OCI-LY7 (cell line): Measurements from ENCODE around the gene GIMAP7.

ENCODE experiments used
- EZH2phosphoT487 ChIP-seq: fragments of 200-600 bp; sonication (generic); IDR thresholded peaks from 2 replicates; pipeline ENCODE4 v1.6.1; 2018; ENCODE audit warnings: low read depth, borderline replicate concordance, mild to moderate bottlenecking, mixed run types, antibody characterized with exemption, low read length, moderate library complexity, mixed read lengths
- TF ChIP-seq, protein P1 (sequence below): fragments of 200-600 bp; sonication (generic); conservative IDR thresholded peaks from 2 replicates; pipeline ENCODE4 v1.5.1; 2014; ENCODE audit warnings: mild to moderate bottlenecking, antibody characterized with exemption, low read length, moderate library complexity, mixed read lengths

DNA sequence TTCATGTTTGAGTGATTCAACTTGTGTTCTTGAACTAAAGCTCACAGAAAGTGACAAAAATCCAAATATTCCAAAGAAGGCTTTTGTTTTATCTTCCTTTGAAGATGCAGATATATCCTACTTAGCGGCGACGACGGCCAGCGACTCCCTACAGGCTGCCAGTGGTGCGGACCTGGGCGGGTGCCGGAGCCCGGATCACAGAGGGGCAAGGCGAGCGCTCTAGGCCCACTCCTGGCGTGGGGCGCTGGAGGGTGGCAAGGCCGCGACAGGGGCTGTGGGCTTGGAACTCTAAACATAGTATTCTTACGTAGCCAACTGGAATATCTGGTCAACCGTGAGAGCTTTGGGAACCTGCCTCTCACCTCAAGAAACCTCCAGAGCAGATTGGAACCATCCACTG is 914 bp upstream of the GIMAP7 start:
- TF ChIP-seq, protein P1, sequence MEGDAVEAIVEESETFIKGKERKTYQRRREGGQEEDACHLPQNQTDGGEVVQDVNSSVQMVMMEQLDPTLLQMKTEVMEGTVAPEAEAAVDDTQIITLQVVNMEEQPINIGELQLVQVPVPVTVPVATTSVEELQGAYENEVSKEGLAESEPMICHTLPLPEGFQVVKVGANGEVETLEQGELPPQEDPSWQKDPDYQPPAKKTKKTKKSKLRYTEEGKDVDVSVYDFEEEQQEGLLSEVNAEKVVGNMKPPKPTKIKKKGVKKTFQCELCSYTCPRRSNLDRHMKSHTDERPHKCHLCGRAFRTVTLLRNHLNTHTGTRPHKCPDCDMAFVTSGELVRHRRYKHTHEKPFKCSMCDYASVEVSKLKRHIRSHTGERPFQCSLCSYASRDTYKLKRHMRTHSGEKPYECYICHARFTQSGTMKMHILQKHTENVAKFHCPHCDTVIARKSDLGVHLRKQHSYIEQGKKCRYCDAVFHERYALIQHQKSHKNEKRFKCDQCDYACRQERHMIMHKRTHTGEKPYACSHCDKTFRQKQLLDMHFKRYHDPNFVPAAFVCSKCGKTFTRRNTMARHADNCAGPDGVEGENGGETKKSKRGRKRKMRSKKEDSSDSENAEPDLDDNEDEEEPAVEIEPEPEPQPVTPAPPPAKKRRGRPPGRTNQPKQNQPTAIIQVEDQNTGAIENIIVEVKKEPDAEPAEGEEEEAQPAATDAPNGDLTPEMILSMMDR = no peak
- TF ChIP-seq EZH2phosphoT487 = no peak
